Stromal cell of bone marrow (primary cell): Measurements from ENCODE around the gene PLOD3.
"Not testable (repeated sequence)": the region's sequence is repeated elsewhere in the genome, so short reads cannot be mapped to it uniquely, and the experiment has no call there.

ENCODE experiments used
- DNase-seq: peaks from one replicate; pipeline ENCODE4 v3.0.0-alpha.2; 2012; ENCODE audit warnings: low read depth

Gene PLOD3

GRCh38 chr7:101217388-101218235 is at the start of gene PLOD3, which contains the start of gene ZNHIT1:
Gene PLOD3, minus strand, starts transcription at chr7:101217581. Its CDS starts 307 bp downstream, at chr7:101217274.
Gene ZNHIT1, plus strand, starts transcription at chr7:101218165. Its CDS starts 31 bp downstream, at chr7:101218196.
- peak; percentile 97 for DNase-seq

GRCh38 chr7:101265622-101266516 is 48.5 kb upstream of the PLOD3 start:
- no peak for DNase-seq

- not testable (repeated sequence) for DNase-seq
Measured at GRCh38 chr7:101264102-101264706, 46.8 kb upstream of the PLOD3 start.

GRCh38 chr7:101258243-101258731 is 40.9 kb upstream of the PLOD3 start:
- DNase-seq = no peak

- no peak for DNase-seq
Measured at GRCh38 chr7:101255796-101256195, 38.4 kb upstream of the PLOD3 start.

- DNase-seq = not testable (repeated sequence)
Measured at GRCh38 chr7:101253199-101253598, 35.8 kb upstream of the PLOD3 start.

- peak; percentile 98 for DNase-seq
Measured at GRCh38 chr7:101251871-101252659, 34.7 kb upstream of the PLOD3 start.

GRCh38 chr7:101250324-101250723 is 32.9 kb upstream of the PLOD3 start:
- DNase-seq = no peak

- no peak for DNase-seq
Measured at GRCh38 chr7:101248276-101248675, 30.9 kb upstream of the PLOD3 start.

- no peak for DNase-seq
Measured at GRCh38 chr7:101245147-101245668, 27.8 kb upstream of the PLOD3 start.

- DNase-seq = peak; percentile 82
Measured at GRCh38 chr7:101244375-101245146, 27.2 kb upstream of the PLOD3 start, which contains the start of gene FIS1. Gene FIS1, minus strand, starts transcription at chr7:101245081. Its CDS starts 77 bp downstream, at chr7:101245004.

- DNase-seq = no peak
Measured at GRCh38 chr7:101243646-101244374, 26.4 kb upstream of the PLOD3 start.

GRCh38 chr7:101241443-101242349 is 24.3 kb upstream of the PLOD3 start:
- DNase-seq = no peak

- no peak for DNase-seq
Measured at GRCh38 chr7:101241015-101241363, 23.6 kb upstream of the PLOD3 start.

GRCh38 chr7:101240226-101241014 is 23.0 kb upstream of the PLOD3 start:
- no peak for DNase-seq

GRCh38 chr7:101239951-101240220 is 22.5 kb upstream of the PLOD3 start:
- no peak for DNase-seq

GRCh38 chr7:101239191-101239950 is 22.0 kb upstream of the PLOD3 start:
- no peak for DNase-seq
